ENCODE data around the gene PSMD2.

DNA sequence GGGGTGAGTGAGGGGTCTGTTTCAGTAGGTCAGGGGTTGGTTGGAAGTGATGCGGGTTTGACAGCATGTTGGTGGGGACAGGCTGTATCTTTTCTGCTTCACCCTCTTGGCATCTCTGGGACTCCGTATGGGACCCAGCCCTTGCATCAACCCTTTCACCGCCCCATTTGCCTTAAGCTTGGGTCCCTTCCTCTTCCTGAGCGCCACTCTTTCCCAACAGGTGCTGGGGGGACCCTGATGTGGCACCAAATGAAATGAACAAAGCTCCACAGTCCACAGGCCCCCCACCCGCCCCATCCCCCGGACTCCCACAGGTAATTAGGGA is 16.5 kb downstream of the PSMD2 start:
- TF ChIP-seq, protein P1, sequence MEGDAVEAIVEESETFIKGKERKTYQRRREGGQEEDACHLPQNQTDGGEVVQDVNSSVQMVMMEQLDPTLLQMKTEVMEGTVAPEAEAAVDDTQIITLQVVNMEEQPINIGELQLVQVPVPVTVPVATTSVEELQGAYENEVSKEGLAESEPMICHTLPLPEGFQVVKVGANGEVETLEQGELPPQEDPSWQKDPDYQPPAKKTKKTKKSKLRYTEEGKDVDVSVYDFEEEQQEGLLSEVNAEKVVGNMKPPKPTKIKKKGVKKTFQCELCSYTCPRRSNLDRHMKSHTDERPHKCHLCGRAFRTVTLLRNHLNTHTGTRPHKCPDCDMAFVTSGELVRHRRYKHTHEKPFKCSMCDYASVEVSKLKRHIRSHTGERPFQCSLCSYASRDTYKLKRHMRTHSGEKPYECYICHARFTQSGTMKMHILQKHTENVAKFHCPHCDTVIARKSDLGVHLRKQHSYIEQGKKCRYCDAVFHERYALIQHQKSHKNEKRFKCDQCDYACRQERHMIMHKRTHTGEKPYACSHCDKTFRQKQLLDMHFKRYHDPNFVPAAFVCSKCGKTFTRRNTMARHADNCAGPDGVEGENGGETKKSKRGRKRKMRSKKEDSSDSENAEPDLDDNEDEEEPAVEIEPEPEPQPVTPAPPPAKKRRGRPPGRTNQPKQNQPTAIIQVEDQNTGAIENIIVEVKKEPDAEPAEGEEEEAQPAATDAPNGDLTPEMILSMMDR (IDR thresholded peaks at IDR 0.05) = no peak
- TF ChIP-seq POLR2AphosphoS5 (IDR thresholded peaks at IDR 0.05; ENCODE audit: low read depth, low read length) (no peak), SIN3A (IDR thresholded peaks at IDR 0.05; ENCODE audit: borderline replicate concordance, insufficient read depth, low read depth, low read length) (0 out of 2 replicates have a peak, but pooled peaks have one; percentile 2), TCF7L2 (IDR thresholded peaks at IDR 0.05; ENCODE audit: low read depth, low read length) (no peak)
- TF ChIP-seq, protein P2, sequence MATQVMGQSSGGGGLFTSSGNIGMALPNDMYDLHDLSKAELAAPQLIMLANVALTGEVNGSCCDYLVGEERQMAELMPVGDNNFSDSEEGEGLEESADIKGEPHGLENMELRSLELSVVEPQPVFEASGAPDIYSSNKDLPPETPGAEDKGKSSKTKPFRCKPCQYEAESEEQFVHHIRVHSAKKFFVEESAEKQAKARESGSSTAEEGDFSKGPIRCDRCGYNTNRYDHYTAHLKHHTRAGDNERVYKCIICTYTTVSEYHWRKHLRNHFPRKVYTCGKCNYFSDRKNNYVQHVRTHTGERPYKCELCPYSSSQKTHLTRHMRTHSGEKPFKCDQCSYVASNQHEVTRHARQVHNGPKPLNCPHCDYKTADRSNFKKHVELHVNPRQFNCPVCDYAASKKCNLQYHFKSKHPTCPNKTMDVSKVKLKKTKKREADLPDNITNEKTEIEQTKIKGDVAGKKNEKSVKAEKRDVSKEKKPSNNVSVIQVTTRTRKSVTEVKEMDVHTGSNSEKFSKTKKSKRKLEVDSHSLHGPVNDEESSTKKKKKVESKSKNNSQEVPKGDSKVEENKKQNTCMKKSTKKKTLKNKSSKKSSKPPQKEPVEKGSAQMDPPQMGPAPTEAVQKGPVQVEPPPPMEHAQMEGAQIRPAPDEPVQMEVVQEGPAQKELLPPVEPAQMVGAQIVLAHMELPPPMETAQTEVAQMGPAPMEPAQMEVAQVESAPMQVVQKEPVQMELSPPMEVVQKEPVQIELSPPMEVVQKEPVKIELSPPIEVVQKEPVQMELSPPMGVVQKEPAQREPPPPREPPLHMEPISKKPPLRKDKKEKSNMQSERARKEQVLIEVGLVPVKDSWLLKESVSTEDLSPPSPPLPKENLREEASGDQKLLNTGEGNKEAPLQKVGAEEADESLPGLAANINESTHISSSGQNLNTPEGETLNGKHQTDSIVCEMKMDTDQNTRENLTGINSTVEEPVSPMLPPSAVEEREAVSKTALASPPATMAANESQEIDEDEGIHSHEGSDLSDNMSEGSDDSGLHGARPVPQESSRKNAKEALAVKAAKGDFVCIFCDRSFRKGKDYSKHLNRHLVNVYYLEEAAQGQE (IDR thresholded peaks at IDR 0.05; ENCODE audit: insufficient read depth in 1 of 2, low read depth in 2 of 2, low read length in 1 of 2) = no peak

Data from Panc1 (cell line).